ENCODE data around the gene DEF6. TPM values are rescaled to one million over a fixed set of nuclear protein-coding genes. Genes with fewer than 3 reads are reported as not detected.

DEF6 gene
- total and polyA plus RNA-seq, 2 of the 8 experiments (the other 6 are each of a cell fraction or from before 2014, with no cell fraction given) = 3.3 to 4.1 TPM

DNA sequence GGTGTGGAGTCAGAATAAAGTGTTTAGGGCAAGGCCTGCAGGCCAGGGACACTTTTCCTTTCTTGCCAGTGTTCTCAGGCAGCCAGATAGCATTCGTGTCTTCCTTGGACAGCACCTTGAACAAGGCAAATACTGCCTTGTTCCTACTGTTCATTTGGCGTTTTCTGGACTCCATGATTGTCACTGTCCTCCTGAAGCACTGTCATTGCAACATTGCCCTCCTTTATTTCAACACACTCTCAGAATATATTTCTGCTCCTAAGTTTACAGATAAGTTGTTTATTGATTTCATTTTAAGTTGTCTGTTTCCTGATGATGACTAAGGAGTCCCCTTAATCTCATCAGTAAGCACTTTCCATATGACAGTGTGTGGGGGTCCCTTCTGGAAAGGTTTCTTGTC, 15.1 kb upstream of the DEF6 start:
- peaks cover 0 to 1% of the 10 kb centered on the region in 2 experiments for H4K20me1 ChIP-seq (replicated peaks in 1 of 2; ENCODE audit: control insufficient read depth in 1 of 2, insufficient read depth in 2 of 2, low read length in 2 of 2)
- H4K5ac ChIP-seq (ENCODE audit: insufficient read length, low read depth, low read length) = no peak overlapping the region
- no peak overlapping the region for H3K14ac ChIP-seq (ENCODE audit: insufficient read length)
- no peak overlapping the region for H4K91ac ChIP-seq (replicated peaks; ENCODE audit: insufficient read length, low read length)
- ChIA-PET POLR2A (ENCODE audit: partially characterized antibody) (no interaction called here), CTCF (ENCODE audit: partially characterized antibody) (interaction anchor here (1.3 to 2.3 kb wide), 2 partner anchors 11 to 137 kb away, joined by 3 to 15 read pairs; no protein-coding TSS in a partner anchor)
- no peaks in the 10 kb centered on the region for H3K9me3 ChIP-seq (ENCODE audit: insufficient read depth in 2 of 2, low read depth in 1 of 2, low read length in 1 of 2)
- H3K4me1 ChIP-seq (replicated peaks in 1 of 4; ENCODE audit: control insufficient read depth in 3 of 4, insufficient read depth in 4 of 4, low read length in 3 of 4) = no peaks in the 10 kb centered on the region
- H3K36me3 ChIP-seq (ENCODE audit: control insufficient read depth in 2 of 4, insufficient read depth in 4 of 4, low read length in 3 of 4) = peaks cover 3 to 24% (median 7%) of the 10 kb centered on the region in 4 experiments; a peak in 5 of 8 replicates
- no peaks in the 10 kb centered on the region for H3K79me2 ChIP-seq (ENCODE audit: control insufficient read depth in 1 of 2, insufficient read depth in 2 of 2, low read length in 2 of 2)
- H2BK12ac ChIP-seq (ENCODE audit: low read depth, low read length) = no peak overlapping the region
- H2AK5ac ChIP-seq (ENCODE audit: low read depth, low read length) = no peak overlapping the region
- no peak overlapping the region for H3K18ac ChIP-seq (ENCODE audit: extremely low read depth, low read length)
- no peak overlapping the region for H3K23ac ChIP-seq (ENCODE audit: insufficient read length)
- no peak overlapping the region for H2AFZ ChIP-seq (ENCODE audit: low read length)
- 84% methylated on average over 2 of the region's 2 CpGs; no CpG with 5 or more reads in 1 of the 2 experiments for WGBS, 2 experiments (ENCODE audit: extremely low coverage in 1 of 2, insufficient coverage in 1 of 2, insufficient read length in 1 of 2, insufficient replicate concordance in 2 of 2, low coverage in 1 of 2, low lambda C conversion rate in 2 of 2, missing lambda C conversion rate in 1 of 2)
- H3K9ac ChIP-seq (replicated peaks in 1 of 4; ENCODE audit: extremely low read depth in 1 of 4, low read depth in 3 of 4, low read length in 3 of 4) = no peak overlapping the region
- H2BK15ac ChIP-seq (ENCODE audit: low read length) = no peak overlapping the region
- H2BK20ac ChIP-seq (ENCODE audit: low read length) = no peak overlapping the region
- H2BK120ac ChIP-seq (replicated peaks; ENCODE audit: low read depth, low read length) = no peak overlapping the region
- FAIRE-seq = no peak
- no peak for DNase-seq (ENCODE audit: low read depth in 1 of 2, low spot score in 2 of 2)
- no peak overlapping the region for H3K27ac ChIP-seq (ENCODE audit: low read depth, low read length)
- H3K4me3 ChIP-seq (ENCODE audit: extremely low read depth in 1 of 4, insufficient read depth in 2 of 4, low read depth in 3 of 4, low read length in 4 of 4) = no peak overlapping the region
- H2BK5ac ChIP-seq (ENCODE audit: low read depth, low read length) = no peak overlapping the region
- no peaks in the 10 kb centered on the region for H3K79me1 ChIP-seq (ENCODE audit: low read depth, low read length)
- H3K23me2 ChIP-seq (ENCODE audit: low read depth, low read length) = no peaks in the 10 kb centered on the region
- H3K27me3 ChIP-seq (replicated peaks in 1 of 4; ENCODE audit: control insufficient read depth in 3 of 4, extremely low read depth in 1 of 4, insufficient read depth in 3 of 4, low read length in 3 of 4) = no peaks in the 10 kb centered on the region; a peak in 1 of 7 replicates
- H3K4ac ChIP-seq (replicated peaks; ENCODE audit: insufficient read length, low read depth, low read length) = no peak overlapping the region
- no peak overlapping the region for H3K56ac ChIP-seq (replicated peaks; ENCODE audit: insufficient read length, low read depth, low read length)
- H4K8ac ChIP-seq (ENCODE audit: extremely low read depth, insufficient read depth, low read length) = no peak overlapping the region
- no peak overlapping the region for H3K4me2 ChIP-seq (ENCODE audit: insufficient read depth in 1 of 2, low read depth in 2 of 2, low read length in 2 of 2)
- no peak for TF ChIP-seq SP1 (IDR thresholded peaks at IDR 0.05; ENCODE audit: low read depth, low read length)
- TF ChIP-seq EGR1 (IDR thresholded peaks at IDR 0.05; ENCODE audit: borderline replicate concordance, low read depth, low read length) = no peak
- no peak for TF ChIP-seq SP4 (IDR thresholded peaks at IDR 0.05; ENCODE audit: low read length)
- TF ChIP-seq JUND (IDR thresholded peaks at IDR 0.05; ENCODE audit: low read length) = no peak
- TF ChIP-seq BCL11A (IDR thresholded peaks at IDR 0.05; ENCODE audit: low read depth in 2 of 2, low read length in 2 of 2) = no peak
- no peak for TF ChIP-seq RFX5 (IDR thresholded peaks at IDR 0.05; ENCODE audit: borderline replicate concordance, low read depth, low read length)
- no peak for TF ChIP-seq CEBPB (IDR thresholded peaks at IDR 0.05; ENCODE audit: low read depth, low read length)
- TF ChIP-seq JUN (IDR thresholded peaks at IDR 0.05; ENCODE audit: low read depth, low read length) = no peak
- no peak for TF ChIP-seq NRF1 (IDR thresholded peaks at IDR 0.05; ENCODE audit: low read depth, low read length)
- no peak for TF ChIP-seq SIX5 (IDR thresholded peaks at IDR 0.05; ENCODE audit: low read depth, low read length)
- TF ChIP-seq MAFK (IDR thresholded peaks at IDR 0.05; ENCODE audit: low read depth, low read length) = no peak
- no peak for TF ChIP-seq HDAC2 (IDR thresholded peaks at IDR 0.05; ENCODE audit: borderline replicate concordance in 1 of 2, low read depth in 2 of 2, low read length in 2 of 2)
- TF ChIP-seq ASH2L (IDR thresholded peaks at IDR 0.05; ENCODE audit: low read length) = no peak
- TF ChIP-seq, protein P1, sequence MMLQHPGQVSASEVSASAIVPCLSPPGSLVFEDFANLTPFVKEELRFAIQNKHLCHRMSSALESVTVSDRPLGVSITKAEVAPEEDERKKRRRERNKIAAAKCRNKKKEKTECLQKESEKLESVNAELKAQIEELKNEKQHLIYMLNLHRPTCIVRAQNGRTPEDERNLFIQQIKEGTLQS (IDR thresholded peaks at IDR 0.05; ENCODE audit: insufficient read depth, low read depth, low read length) = no peak
- TF ChIP-seq CHD1 (IDR thresholded peaks at IDR 0.05; ENCODE audit: low read depth, low read length) = no peak
- no peak for TF ChIP-seq CBX5 (IDR thresholded peaks at IDR 0.05; ENCODE audit: low read depth, low read length)
